HCT116 (cell line): ENCODE data around the gene EIF6. TPM values are rescaled to one million over a fixed set of nuclear protein-coding genes. Genes with fewer than 3 reads are reported as not detected.
A peak's percentile ranks its signal among the peaks of the same experiment; 100 is the strongest.

Experiments used
- ATAC-seq: fragments of 200-7000 bp; cut with Tn5 transposase; 2 replicates; pipeline ENCODE4 v1.9.1; 2020; ENCODE audit warnings: mild to moderate bottlenecking, moderate library complexity
- BruUV-seq: library from RNA; stranded (reverse); fragments of 400-500 nt; replicated peaks from 2 replicates; lab custom pipeline; 2021; lab: Mats Ljungman, UMichigan
- CTCF ChIA-PET: fragments of 300-600 bp; sonication (Branson Sonifier 250); formaldehyde crosslinking; loops from one replicate; lab custom pipeline; 2021; ENCODE audit warnings: antibody characterized with exemption; lab: Charles Lee
- POLR2A ChIA-PET: fragments of 300-600, 350-600 bp; sonication (Branson Sonifier 250); formaldehyde crosslinking; loops from one replicate; lab custom pipeline; 2021; ENCODE audit warnings: antibody characterized with exemption; lab: Charles Lee
- RAD21 ChIA-PET, 2 experiments: fragments of 300-600 bp; sonication (Branson Sonifier 250); formaldehyde crosslinking; loops; one replicate each; lab custom pipeline; 2023; ENCODE audit warnings: low total read pairs in 2 of 2; ENCODE audit not compliant: uncharacterized antibody in 2 of 2, unreplicated experiment in 2 of 2, low non-redundant PET in 1 of 2; lab: Charles Lee
- DNase-seq: peaks from one replicate; pipeline ENCODE4 v3.0.0-alpha.2; 2010; ENCODE audit warnings: low read depth, low spot score
- H2AFZ ChIP-seq: fragments of 200-600 bp; shearing (Covaris generic), sonication (generic); 2 replicates; pipeline ENCODE4 v1.6.1; 2017; ENCODE audit warnings: low read depth, mixed run types, mixed read lengths, antibody characterized with exemption, low read length; ENCODE audit not compliant: poor library complexity, severe bottlenecking
- H3K27ac ChIP-seq: 2 replicates; pipeline ENCODE4 v1.5.1; 2012; ENCODE audit warnings: low read depth, low read length
- H3K27me3 ChIP-seq: fragments of 200-600 bp; sonication (generic); 2 replicates; pipeline ENCODE4 v1.6.1; 2016; ENCODE audit warnings: mixed run types, low read length, mixed read lengths; ENCODE audit not compliant: insufficient read depth
- H3K36me3 ChIP-seq, 2 experiments: fragments of 200-500 bp in 1 of 2; fragments of 200-600 bp in 1 of 2; sonication (Bioruptor generic) in 1 of 2; sonication (generic) in 1 of 2; 2 replicates each; pipeline versions ENCODE4 v1.5.1 to v1.6.1; 2014 to 2016; ENCODE audit warnings: low read length in 2 of 2, inconsistent platforms in 1 of 2, mixed read lengths in 1 of 2, mixed run types in 1 of 2; ENCODE audit not compliant: insufficient read depth in 2 of 2, control insufficient read depth in 1 of 2
- H3K4me1 ChIP-seq, 2 experiments: fragments of 200-600 bp in 1 of 2; sonication (generic) in 1 of 2; 2 replicates each; pipeline versions ENCODE4 v1.5.1 to v1.6.1; 2012 to 2017; ENCODE audit warnings: low read length in 2 of 2, inconsistent platforms in 1 of 2, mild to moderate bottlenecking in 1 of 2, mixed read lengths in 1 of 2, mixed run types in 1 of 2, moderate library complexity in 1 of 2; ENCODE audit not compliant: insufficient read depth in 2 of 2, control insufficient read depth in 1 of 2
- H3K4me2 ChIP-seq: fragments of 200-600 bp; sonication (generic); 2 replicates; pipeline ENCODE4 v1.6.1; 2017; ENCODE audit warnings: mixed run types, low read length, mixed read lengths
- H3K4me3 ChIP-seq, 2 experiments: fragments of 200-600 bp in 1 of 2; sonication (generic) in 1 of 2; replicated peaks in 1 of 2; 2 replicates each; pipeline ENCODE4 v1.5.1; 2011 to 2016; ENCODE audit warnings: low read length in 2 of 2, control low read depth in 1 of 2, low read depth in 1 of 2, mild to moderate bottlenecking in 1 of 2, mixed read lengths in 1 of 2, mixed run types in 1 of 2
- H3K79me2 ChIP-seq: fragments of 200-600 bp; sonication (generic); 2 replicates; pipeline ENCODE4 v1.6.1; 2017; ENCODE audit warnings: mild to moderate bottlenecking, mixed run types, low read length, moderate library complexity, mixed read lengths; ENCODE audit not compliant: insufficient read depth
- H3K9ac ChIP-seq: fragments of 200-600 bp; sonication (generic); 2 replicates; pipeline ENCODE4 v1.6.1; 2016; ENCODE audit warnings: low read length, mixed read lengths
- H3K9me2 ChIP-seq: fragments of 200-600 bp; sonication (generic), shearing (Covaris generic); 2 replicates; pipeline ENCODE4 v1.6.1; 2017; ENCODE audit warnings: mixed run types, mild to moderate bottlenecking, moderate library complexity; ENCODE audit not compliant: insufficient read depth
- H3K9me3 ChIP-seq, 2 experiments: fragments of 200-500 bp in 1 of 2; fragments of 200-600 bp in 1 of 2; sonication (Bioruptor generic) in 1 of 2; sonication (generic) in 1 of 2; 2 replicates each; pipeline ENCODE4 v1.6.1; 2014 to 2017; ENCODE audit warnings: low read length in 2 of 2, mixed read lengths in 2 of 2, inconsistent platforms in 1 of 2, low read depth in 1 of 2, mild to moderate bottlenecking in 1 of 2, mixed run types in 1 of 2, moderate library complexity in 1 of 2; ENCODE audit not compliant: control insufficient read depth in 1 of 2, insufficient read depth in 1 of 2
- H4K20me1 ChIP-seq: fragments of 200-600 bp; sonication (generic), shearing (Covaris generic); 2 replicates; pipeline ENCODE4 v1.6.1; 2017; ENCODE audit warnings: mixed run types, mild to moderate bottlenecking, moderate library complexity; ENCODE audit not compliant: insufficient read depth
- ATF3 ChIP-seq: IDR thresholded peaks from 2 replicates; pipeline ENCODE4 v1.6.1; 2012
- CEBPB ChIP-seq: IDR thresholded peaks from 2 replicates; pipeline ENCODE4 v1.6.1; 2012; ENCODE audit warnings: low read depth
- CTCF ChIP-seq, 3 experiments: fragments of 200-600 bp in 1 of 3; sonication (generic) in 1 of 3; IDR thresholded peaks in 2 of 3; conservative IDR thresholded peaks in 1 of 3; 2 replicates each; pipeline ENCODE4 v1.5.1; 2012 to 2017; ENCODE audit warnings: low read depth in 2 of 3, low read length in 2 of 3, antibody characterized with exemption in 1 of 3, borderline replicate concordance in 1 of 3, control low read depth in 1 of 3, mild to moderate bottlenecking in 1 of 3, mixed read lengths in 1 of 3, mixed run types in 1 of 3, moderate library complexity in 1 of 3; ENCODE audit not compliant: insufficient read depth in 1 of 3
- EGR1 ChIP-seq: IDR thresholded peaks from 2 replicates; pipeline ENCODE4 v1.6.1; 2012; ENCODE audit warnings: low read depth
- ELF1 ChIP-seq: IDR thresholded peaks from 2 replicates; pipeline ENCODE4 v1.6.1; 2012; ENCODE audit warnings: low read depth, borderline replicate concordance
- EZH2 ChIP-seq: fragments of 200-600 bp; sonication (generic); IDR thresholded peaks from 2 replicates; pipeline ENCODE4 v1.6.1; 2017; ENCODE audit warnings: antibody characterized with exemption, mixed run types
- EZH2phosphoT487 ChIP-seq: fragments of 200-600 bp; IDR thresholded peaks from 2 replicates; pipeline ENCODE4 v1.6.1; 2018; ENCODE audit warnings: antibody characterized with exemption, borderline replicate concordance
- FOSL1 ChIP-seq: IDR thresholded peaks from 2 replicates; pipeline ENCODE4 v1.6.1; 2012; ENCODE audit warnings: low read depth
- JUND ChIP-seq: IDR thresholded peaks from 2 replicates; pipeline ENCODE4 v1.6.1; 2012
- POLR2A ChIP-seq: IDR thresholded peaks from 2 replicates; pipeline ENCODE4 v1.7.0; 2011; ENCODE audit warnings: borderline replicate concordance; ENCODE audit not compliant: insufficient read depth, insufficient read length; ENCODE audit errors: extremely low read depth
- RAD21 ChIP-seq: IDR thresholded peaks from 2 replicates; pipeline ENCODE4 v1.6.1; 2012; ENCODE audit warnings: low read depth, mild to moderate bottlenecking
- REST ChIP-seq: IDR thresholded peaks from 2 replicates; pipeline ENCODE4 v1.6.1; 2012; ENCODE audit warnings: low read depth
- SIN3A ChIP-seq: IDR thresholded peaks from 2 replicates; pipeline ENCODE4 v1.6.1; 2012; ENCODE audit warnings: low read depth
- SP1 ChIP-seq: IDR thresholded peaks from 2 replicates; pipeline ENCODE4 v1.6.1; 2012; ENCODE audit warnings: low read depth
- SRF ChIP-seq: IDR thresholded peaks from 2 replicates; pipeline ENCODE4 v1.6.1; 2012; ENCODE audit warnings: low read depth
- TCF7L2 ChIP-seq: IDR thresholded peaks from 2 replicates; pipeline ENCODE4 v1.7.0; 2011; ENCODE audit warnings: borderline replicate concordance, inconsistent platforms; ENCODE audit not compliant: insufficient read depth, insufficient read length; ENCODE audit errors: extremely low read depth
- ZBTB33 ChIP-seq: IDR thresholded peaks from 2 replicates; pipeline ENCODE4 v1.6.1; 2011; ENCODE audit warnings: mild to moderate bottlenecking, low read length, moderate library complexity; ENCODE audit not compliant: insufficient replicate concordance; ENCODE audit errors: extremely low read depth
- ZFX ChIP-seq: fragments of 450-650 bp; IDR thresholded peaks from 2 replicates; pipeline ENCODE4 v1.6.1; 2017
- ZNF274 ChIP-seq: fragments of 200-500 bp; sonication (Bioruptor generic); IDR thresholded peaks from 2 replicates; pipeline ENCODE4 v1.6.1; 2014; ENCODE audit warnings: mild to moderate bottlenecking, low read depth, low read length, inconsistent platforms
- intact Hi-C: fragments of 100-400 bp; cut with micrococcal nuclease; formaldehyde crosslinking; loops from 2 replicates; pipeline ENCODE4 v1.10.0; 2022
- total RNA-seq: library from RNA; stranded (reverse); gene quantifications from one replicate; pipeline ENCODE4 v1.2.1, GENCODE V29; 2021; ENCODE audit not compliant: unreplicated experiment

EIF6 gene
- total RNA-seq, 1 experiment from 2014 or later: 209 TPM

GRCh38 chr20:35327074-35327976, 42.8 kb upstream of the EIF6 start:
- POLR2A ChIA-PET: no interaction called here
- no peaks in the 10 kb centered on the region for H4K20me1 ChIP-seq
- no TSS peak for BruUV-seq
- no peaks in the 10 kb centered on the region for H3K9me3 ChIP-seq
- no peaks in the 10 kb centered on the region for H3K79me2 ChIP-seq
- RAD21 ChIA-PET: interaction anchor here in 1 of 2 experiments (4.3 kb wide), 1 partner anchor 22 kb away, joined by 26 read pairs; no protein-coding TSS in a partner anchor
- H3K36me3 ChIP-seq: no peaks in the 10 kb centered on the region
- H2AFZ ChIP-seq: no peak overlapping the region
- peak overlapping the region; percentile 64 for H3K4me2 ChIP-seq
- H3K27ac ChIP-seq: peak overlapping the region; percentile 63
- CTCF ChIA-PET: interaction anchor here (1.5 kb wide), 1 partner anchor 22 kb away, joined by 3 read pairs; no protein-coding TSS in a partner anchor
- H3K4me3 ChIP-seq: peak overlapping the region in 1 of 2 experiments; percentile 17; a peak in 2 of 4 replicates
- peaks cover 47 to 68% of the 10 kb centered on the region in 2 experiments for H3K4me1 ChIP-seq
- H3K9ac ChIP-seq: peak overlapping the region; percentile 38
- H3K9me2 ChIP-seq: no peaks in the 10 kb centered on the region
- H3K27me3 ChIP-seq: no peaks in the 10 kb centered on the region
- intact Hi-C loops: no loop called here
- DNase-seq (no peak), ATAC-seq (peak; percentile 66)
- peak; percentile 39; the same call in 1 of the 2 replicates for TF ChIP-seq CEBPB
- TF ChIP-seq SIN3A: no peak
- TF ChIP-seq ELF1: no peak
- peak; percentile 75 for TF ChIP-seq JUND
- no peak for TF ChIP-seq EGR1
- TF ChIP-seq ATF3: no peak
- no peak for TF ChIP-seq POLR2A
- no peak for TF ChIP-seq ZBTB33
- no peak for TF ChIP-seq REST
- TF ChIP-seq FOSL1: peak; percentile 68
- TF ChIP-seq EZH2phosphoT487: no peak
- TF ChIP-seq SP1: peak; percentile 71
- TF ChIP-seq CTCF (IDR thresholded peaks at IDR 0.05 in 2 of 3, conservative IDR thresholded peaks at IDR 0.05 in 1 of 3; ENCODE audit: borderline replicate concordance in 1 of 3, insufficient read depth in 1 of 3, low read depth in 2 of 3, low read length in 2 of 3): no peak
- TF ChIP-seq SRF: 0 out of 2 replicates have a peak, but pooled peaks have one; percentile 33
- TF ChIP-seq ZNF274: no peak
- TF ChIP-seq EZH2: no peak
- no peak for TF ChIP-seq RAD21
- no peak for TF ChIP-seq ZFX
- TF ChIP-seq TCF7L2: no peak
